Testis (tissue), 2 donors: ENCODE results near the gene UNC13B.

Experiments used
- CTCF ChIP-seq, 3 experiments: fragments of 450-650 bp in 2 of 3; fragments of 200-600 bp in 1 of 3; sonication (generic) in 1 of 3; IDR thresholded peaks; one replicate each; pipeline ENCODE4 v1.5.1; 2016 to 2019; ENCODE audit warnings: antibody characterized with exemption in 3 of 3, mild to moderate bottlenecking in 2 of 3, moderate library complexity in 1 of 3
- POLR2A ChIP-seq: fragments of 450-650 bp; IDR thresholded peaks from one replicate; pipeline ENCODE4 v1.6.1; 2017; ENCODE audit warnings: antibody characterized with exemption, mild to moderate bottlenecking, moderate library complexity

DNA sequence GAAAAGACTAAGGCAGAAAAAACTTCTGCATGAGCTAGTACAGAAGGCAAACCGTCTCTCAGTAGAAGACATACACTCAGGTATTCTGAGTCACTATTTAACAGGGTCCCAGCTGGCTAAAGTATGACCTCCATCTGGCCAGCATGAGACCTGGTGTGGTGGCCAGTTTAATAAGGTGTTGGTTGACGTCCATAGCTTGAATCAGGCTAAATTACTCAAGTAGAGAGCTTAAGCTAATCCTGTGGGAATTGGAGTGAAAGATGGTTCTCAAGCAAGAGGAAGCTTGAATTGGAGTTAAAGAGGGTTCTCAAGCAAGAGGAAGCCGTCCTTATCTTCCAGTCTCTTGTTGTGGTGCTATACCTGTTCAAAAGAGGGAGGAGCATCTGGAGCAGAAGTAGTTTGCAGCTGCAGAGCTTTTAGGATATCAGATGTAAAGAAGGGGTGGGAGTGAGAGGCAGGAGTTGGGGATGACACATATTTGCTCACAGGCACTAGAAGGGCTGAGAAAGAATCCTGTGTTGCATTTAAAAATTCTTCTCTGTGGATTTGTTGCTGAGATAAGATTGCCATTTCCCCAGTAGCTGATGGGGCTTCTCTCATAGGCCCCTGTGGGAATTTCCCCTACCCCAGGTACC lies 192.0 kb downstream of the UNC13B start:
- no peak for TF ChIP-seq CTCF (IDR thresholded peaks at IDR 0.05)
- TF ChIP-seq POLR2A = no peak
